Cardiac septum (tissue), 1 donor: ENCODE results near the gene NBPF14. TPM values are rescaled to one million over a fixed set of nuclear protein-coding genes. Genes with fewer than 3 reads are reported as not detected.
A peak's percentile ranks its signal among the peaks of the same experiment; 100 is the strongest.
"Not testable (repeated sequence)": the region's sequence is repeated elsewhere in the genome, so short reads cannot be mapped to it uniquely, and the experiment has no call there.

Experiments
- DNase-seq: peaks from one replicate; pipeline ENCODE4 v3.0.0-alpha.2; 2020; ENCODE audit warnings: low spot score
- intact Hi-C: fragments of 100-400 bp; cut with DNase I; formaldehyde crosslinking; loops from one replicate; pipeline ENCODE4 v1.14.0; 2022
- long read RNA-seq: library from polyadenylated mRNA; unstranded; transcript quantifications from one replicate; pipeline ENCODE4 v2.0.0, GENCODE V29; 2021
- total RNA-seq: library from RNA; stranded (reverse); fragmentation: NEBNext Ultra II Directional; extraction: Animal tissue kit (Norgen Biotek cat#: 25700); gene quantifications from one replicate; pipeline ENCODE4 v1.2.1, GENCODE V29; 2021
- donor health status: DM: no; HTN: no; CAD: no.

NBPF14 gene, protein sequence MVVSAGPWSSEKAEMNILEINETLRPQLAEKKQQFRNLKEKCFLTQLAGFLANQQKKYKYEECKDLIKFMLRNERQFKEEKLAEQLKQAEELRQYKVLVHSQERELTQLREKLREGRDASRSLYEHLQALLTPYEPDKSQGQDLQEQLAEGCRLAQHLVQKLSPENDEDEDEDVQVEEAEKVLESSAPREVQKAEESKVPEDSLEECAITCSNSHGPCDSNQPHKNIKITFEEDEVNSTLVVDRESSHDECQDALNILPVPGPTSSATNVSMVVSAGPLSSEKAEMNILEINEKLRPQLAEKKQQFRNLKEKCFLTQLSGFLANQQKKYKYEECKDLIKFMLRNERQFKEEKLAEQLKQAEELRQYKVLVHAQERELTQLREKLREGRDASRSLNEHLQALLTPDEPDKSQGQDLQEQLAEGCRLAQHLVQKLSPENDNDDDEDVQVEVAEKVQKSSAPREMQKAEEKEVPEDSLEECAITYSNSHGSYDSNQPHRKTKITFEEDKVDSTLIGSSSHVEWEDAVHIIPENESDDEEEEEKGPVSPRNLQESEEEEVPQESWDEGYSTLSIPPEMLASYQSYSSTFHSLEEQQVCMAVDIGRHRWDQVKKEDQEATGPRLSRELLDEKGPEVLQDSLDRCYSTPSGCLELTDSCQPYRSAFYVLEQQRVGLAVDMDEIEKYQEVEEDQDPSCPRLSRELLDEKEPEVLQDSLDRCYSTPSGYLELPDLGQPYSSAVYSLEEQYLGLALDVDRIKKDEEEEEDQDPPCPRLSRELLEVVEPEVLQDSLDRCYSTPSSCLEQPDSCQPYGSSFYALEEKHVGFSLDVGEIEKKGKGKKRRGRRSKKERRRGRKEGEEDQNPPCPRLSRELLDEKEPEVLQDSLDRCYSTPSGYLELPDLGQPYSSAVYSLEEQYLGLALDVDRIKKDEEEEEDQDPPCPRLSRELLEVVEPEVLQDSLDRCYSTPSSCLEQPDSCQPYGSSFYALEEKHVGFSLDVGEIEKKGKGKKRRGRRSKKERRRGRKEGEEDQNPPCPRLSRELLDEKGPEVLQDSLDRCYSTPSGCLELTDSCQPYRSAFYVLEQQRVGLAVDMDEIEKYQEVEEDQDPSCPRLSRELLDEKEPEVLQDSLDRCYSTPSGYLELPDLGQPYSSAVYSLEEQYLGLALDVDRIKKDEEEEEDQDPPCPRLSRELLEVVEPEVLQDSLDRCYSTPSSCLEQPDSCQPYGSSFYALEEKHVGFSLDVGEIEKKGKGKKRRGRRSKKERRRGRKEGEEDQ (N-terminal part only)
- 11.9 TPM for total RNA-seq
- long read RNA-seq, partial matches to known transcripts: 8 of 14 reads
- long read RNA-seq, other reads (novel, unspliced or antisense): 6 of 14 reads

DNA sequence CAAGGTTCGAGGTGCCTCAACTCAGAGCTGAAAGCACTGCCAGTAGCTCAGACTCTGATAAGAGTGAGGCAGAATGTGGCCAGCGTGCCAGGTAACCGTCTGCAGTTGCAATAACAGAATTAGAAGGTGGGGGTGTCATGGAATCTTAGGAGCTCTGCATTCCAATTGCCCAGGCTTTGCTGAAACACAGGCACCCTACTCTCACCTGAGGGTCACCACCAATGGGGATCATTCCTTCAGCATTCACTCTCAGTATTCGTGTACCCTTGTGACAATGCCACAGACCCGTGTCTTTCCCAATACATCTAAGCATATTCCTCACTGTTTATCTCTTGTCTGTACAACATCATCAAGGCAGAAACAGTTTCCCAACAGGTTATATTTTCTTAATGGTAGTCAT is at the start of gene NBPF14:
Gene NBPF14 (minus strand): TSS at position 101 of the 400 bp plus-strand sequence. CDS start 294 bp downstream, outside the sequence.
- intact Hi-C loops, DNase-seq: not testable (repeated sequence)

DNA sequence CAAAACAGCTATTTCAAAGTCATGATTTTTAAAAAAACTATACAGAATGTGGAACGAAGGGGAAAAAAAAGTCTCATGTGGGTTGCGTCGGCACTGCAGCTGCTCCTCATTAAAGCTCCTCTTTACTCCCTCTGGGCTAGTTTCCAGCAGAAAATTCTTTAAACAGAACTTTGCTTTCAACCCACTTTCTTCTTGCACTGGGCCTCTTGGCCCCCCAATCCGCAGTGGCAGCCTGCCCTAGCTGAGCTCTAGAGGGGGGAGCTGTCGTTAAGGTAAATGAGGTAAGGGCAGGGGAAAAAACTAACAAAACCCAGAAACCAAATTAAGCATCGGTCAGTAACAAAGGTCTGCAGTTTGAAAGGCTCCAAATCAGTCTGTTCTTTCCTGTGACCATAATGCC is 29.6 kb upstream of the NBPF14 start:
- intact Hi-C loops: not testable (repeated sequence)

DNA sequence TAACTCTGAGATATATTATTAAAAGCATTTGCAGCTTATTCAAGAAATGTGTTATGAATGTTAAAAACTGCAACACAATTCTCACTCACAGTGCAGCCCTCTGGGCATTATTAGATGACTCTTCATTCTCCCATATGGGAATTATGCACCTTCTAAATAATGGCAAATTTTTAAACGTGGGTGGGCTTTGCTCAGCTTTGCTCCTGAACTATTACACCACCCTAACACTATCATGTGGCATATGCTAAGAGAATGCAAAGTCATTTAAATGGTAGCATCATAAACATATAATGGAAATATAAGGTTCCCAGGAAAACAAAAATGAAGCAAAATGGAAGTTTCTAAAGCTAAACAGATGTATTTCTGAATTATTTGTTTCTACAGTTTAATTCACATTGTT is 22.4 kb upstream of the NBPF14 start:
- intact Hi-C loops, DNase-seq: not testable (repeated sequence)

More for the DNA sequence above, 29.6 kb upstream of the NBPF14 start:
- DNase-seq: not testable (repeated sequence)

DNA sequence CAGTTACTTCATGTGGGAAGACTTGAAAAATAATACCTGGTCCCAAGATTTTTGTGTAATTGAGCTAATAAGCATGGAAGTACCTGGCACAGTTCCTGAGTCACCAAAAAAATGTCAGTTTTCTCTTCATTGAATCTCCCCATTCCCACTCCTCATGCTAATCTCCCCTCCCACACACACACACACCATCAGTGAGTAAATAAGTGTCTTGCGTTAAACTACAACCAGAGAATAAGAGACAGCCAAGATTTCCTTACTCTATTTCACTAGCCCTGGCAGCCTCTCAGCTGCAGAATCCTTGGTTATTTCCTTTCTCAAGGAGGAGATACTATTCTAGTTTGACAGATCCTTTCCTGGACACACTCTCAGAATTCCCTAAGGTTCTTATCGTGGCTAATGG is 9.5 kb upstream of the NBPF14 start:
- DNase-seq: not testable (repeated sequence)

DNA sequence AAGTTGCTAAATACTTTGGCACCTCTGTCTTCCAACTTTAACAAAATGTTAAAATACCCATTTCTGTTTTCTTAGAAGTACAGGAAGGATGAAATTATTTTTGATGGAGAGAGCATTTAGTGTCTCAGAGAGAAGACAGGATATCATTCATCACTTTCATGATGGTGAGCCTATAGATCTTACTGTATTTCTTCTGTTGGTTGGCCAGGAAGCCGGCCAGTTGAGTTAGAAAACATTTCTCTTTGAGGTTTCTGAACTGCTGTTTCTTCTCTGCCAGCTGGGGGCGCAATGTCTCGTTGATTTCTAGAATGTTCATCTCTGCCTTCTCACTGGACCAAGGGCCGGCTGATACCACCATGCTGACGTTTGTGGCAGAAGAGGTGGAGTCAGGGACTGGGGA is 451 bp downstream of the NBPF14 start:
- DNase-seq, intact Hi-C loops: not testable (repeated sequence)

More for the DNA sequence above, 9.5 kb upstream of the NBPF14 start:
- intact Hi-C loops: not testable (repeated sequence)

DNA sequence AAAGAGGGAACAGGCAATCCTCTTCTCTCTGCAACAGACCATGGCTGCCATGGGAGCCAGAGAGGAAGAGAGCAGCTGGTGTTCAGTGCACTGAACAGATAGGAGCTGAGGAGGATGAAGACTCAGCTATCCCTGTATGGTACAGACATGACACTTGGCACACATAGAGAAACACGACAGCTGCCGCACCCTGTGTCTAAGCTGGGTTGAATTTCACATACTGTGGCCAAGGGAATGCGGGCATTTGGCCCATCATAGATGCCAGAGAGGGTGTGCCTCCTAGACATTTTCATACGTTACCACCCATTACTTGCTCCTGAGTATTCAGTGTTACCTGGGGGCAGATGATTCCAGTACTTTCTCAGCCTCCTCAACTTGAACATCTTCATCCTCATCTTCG is 4.7 kb downstream of the NBPF14 start:
- intact Hi-C loops, DNase-seq: not testable (repeated sequence)

DNA sequence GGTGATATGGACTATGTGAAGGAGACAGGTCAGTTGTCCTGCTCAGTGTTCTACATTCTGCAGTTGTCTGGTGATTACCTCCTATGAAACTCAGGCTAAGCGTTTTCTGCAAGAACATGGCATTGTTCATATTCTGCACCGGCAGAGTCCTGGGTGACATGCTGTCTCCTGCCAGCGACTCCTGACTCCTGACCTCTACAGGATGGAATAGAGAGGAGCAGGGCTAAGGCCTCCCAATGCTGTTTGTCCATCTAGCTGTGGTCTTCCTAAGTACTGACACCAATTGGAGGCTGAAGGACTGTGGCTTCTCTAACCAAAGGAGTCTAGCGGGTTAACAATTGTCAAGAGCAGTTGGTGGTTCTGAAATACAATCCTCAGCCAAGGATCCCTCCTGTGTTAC is 63.7 kb downstream of the NBPF14 start:
- DNase-seq, intact Hi-C loops: not testable (repeated sequence)

DNA sequence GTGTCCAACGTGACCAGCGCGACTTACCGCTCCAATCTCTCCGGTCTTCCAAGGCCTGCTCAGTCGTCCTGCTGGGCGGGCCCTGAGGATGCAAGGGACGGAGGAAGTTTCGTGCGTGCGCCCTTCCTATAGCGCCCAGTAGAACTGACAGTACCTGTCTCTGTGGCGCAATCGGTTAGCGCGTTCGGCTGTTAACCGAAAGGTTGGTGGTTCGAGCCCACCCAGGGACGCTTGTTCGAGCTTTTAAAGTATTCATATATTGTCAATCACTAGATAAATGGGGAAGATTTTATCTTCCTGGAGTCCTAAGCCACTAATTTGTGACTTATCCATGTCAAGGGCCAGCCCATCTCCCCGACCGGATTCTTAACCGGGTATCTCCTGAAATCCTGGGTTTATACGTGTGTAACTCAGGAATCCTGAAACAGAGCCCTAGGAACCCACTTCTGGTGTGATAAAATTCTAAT is 66.7 kb downstream of the NBPF14 start:
- intact Hi-C loops, DNase-seq: not testable (repeated sequence)

DNA sequence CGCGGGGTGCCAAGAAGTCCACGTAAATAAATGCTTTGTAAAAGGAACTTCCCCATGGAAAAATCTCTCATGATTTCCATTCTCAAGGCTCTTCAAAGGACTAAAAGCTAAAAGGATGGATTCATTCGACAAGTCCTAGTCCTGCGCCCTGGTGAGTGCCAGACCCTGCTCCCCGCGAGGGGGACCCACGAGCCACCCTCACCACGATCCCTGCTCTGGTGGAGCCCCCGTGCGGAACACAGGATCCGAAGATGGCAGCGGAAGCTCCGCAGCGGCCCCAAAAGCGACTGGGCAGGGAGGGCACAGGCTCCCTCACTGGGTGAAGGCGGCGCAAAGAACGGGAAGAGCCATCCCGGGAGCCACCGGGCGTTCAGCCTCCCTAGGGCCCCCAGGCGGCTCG is 67.2 kb downstream of the NBPF14 start:
- DNase-seq, intact Hi-C loops: not testable (repeated sequence)

DNA sequence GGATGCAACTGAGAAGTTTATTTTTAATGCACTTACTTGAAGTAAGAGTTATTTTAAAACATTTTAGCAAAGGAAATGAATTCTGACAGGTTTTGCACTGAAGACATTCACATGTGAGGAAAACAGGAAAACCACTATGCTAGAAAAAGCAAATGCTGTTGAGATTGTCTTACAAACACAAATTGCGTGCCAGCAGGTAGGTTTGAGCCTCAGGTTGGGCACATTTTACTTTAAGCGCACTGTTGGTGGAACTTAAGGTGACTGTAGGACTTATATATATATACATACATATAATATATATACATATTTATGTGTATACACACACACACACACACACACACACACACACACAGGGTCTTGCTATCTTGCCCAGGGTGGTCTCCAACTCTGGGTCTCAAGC is 69.2 kb downstream of the NBPF14 start:
- intact Hi-C loops, DNase-seq: not testable (repeated sequence)

DNA sequence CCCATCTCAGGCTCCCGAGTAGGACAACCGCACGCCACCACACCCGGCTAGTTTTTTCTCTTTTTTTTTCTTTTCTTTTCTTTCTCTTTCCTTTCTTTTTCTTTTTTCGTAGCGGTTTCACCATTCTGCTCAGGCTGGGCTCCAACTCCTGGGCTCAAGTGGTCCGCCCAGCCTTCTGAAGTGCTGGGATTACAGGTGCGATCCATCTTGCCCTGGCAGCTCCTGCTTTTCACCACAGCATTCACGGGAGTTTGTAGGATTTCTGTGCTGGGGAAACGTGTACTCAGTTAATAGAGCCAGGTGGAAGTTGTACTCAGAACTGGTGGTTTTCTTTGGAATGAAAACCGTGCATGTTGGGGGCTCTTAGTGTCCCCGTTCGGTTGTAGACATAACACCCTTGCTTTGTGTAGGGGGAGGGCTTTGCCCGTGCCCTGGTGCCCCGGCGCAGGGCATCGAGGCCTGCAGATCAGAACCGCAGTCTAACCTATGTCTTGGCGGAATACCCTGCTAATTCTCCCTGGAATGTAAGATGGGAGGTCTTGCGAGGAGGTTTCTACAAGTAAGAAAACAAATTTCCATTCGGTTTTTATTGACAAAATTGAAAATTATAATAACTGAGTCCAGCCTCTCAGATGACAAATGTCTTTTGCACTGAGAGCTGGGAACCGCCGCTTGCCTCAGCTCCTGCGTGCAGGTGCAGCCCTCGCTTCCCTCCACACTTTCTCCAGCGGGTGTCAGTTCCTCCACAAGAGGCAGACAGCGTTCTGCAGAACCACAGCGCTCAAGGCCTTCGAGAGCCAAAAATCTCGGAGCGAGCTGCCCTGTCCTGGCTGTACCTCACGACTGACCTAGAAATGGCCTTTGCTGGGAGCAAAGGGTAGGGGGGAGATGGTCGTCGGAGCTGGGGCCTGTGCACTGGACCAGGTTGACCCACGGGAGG is 72.3 kb downstream of the NBPF14 start:
- DNase-seq, intact Hi-C loops: not testable (repeated sequence)

DNA sequence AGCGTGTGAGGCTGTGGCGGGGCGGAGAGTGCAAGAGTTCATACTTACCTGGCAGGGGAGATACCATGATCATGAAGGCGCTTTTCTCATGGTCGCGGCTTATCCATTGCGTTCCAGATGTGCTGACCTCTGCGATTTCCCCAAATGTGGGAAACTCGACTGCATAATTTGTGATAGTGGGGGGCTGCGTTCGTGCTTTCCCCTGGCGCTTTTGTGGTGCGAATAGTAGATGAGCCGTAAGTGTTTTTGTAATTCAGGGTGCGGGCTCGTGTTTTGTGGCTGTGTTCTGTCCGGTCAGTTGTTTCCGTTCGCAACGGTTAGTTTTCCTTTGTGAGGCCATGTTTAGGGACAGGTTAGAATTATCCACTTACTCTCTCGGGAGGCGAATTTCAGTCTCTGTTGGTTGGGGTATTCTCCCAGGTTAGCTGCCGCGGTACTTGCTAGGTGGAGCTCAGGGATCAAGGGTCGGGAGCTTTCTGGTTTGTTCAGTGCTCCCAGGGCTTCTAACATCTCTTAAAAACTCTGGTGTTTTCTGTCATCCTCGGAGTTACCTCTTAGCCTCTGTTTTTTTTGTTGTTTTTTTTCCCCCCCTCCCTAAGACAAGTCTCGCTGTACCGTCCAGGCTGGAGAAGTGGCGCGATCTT is 73.1 kb downstream of the NBPF14 start:
- intact Hi-C loops: not testable (repeated sequence)
- peak; percentile 85 for DNase-seq

DNA sequence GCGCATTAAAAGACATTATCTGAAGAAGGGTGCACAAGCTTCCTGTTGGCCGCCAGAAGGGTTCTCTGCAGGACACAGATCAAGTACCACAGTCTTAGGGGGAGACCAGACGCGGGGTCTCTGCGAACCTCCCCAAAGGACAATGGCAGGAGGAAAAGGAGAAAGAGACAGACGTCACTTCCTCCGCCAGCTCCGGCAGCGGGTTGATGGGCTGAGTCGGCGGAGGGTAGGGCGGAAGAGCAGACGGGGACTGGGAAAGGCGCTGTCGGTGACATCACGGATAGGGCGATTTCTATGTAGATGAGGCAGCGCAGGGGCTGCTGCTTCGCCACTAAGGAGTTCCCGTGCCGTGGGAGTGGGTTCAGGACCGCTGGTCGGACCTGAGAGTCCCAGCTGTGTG is 73.7 kb downstream of the NBPF14 start:
- intact Hi-C loops: not testable (repeated sequence)
- peak; percentile 91 for DNase-seq

DNA sequence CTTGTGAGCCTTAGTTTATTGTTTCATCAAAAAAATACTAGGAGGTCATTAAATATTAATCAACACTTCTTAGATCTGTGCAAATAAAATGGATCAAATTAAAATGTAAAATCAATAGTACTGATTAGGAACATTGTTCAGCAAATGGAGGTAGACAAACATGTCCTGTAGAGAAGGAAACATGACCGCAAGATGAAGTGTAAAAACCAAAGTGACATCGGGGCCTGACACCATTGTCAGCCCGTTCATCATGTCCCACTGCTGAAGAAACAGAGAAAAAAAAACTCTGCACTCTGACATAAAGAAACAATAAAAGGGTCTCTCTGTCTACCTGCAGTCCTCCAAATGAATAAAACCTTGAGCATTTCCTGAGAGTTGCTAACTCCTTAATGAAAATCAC is 81.5 kb downstream of the NBPF14 start:
- DNase-seq, intact Hi-C loops: not testable (repeated sequence)

DNA sequence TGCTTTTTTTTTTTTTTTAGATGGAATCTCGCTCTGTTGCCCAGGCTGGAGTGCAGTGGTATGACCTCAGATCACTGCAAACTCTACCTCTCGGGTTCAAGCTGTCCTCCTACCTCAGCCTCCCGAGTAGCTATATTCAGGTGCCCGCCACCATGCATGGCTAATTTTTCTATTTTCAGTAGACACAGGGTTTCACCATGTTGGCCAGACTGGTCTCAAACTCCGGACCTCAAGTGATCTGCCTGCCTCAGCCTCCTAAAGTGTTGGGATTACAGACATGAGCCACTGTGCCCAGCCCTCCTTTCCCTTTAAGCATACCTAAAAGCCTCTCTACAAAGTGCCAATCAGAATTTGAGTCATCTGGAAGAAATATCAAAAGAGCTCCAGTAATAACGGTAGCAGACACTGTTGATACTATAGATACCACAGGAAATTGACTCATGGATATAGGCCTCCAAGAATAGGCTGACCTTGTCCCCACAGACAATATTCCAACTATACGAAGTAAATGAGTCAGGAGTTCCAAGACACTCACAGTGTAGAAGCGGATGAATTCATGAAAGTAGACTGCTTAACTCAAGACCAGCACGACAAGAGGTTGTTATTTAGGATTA is 83.1 kb downstream of the NBPF14 start:
- DNase-seq, intact Hi-C loops: not testable (repeated sequence)

DNA sequence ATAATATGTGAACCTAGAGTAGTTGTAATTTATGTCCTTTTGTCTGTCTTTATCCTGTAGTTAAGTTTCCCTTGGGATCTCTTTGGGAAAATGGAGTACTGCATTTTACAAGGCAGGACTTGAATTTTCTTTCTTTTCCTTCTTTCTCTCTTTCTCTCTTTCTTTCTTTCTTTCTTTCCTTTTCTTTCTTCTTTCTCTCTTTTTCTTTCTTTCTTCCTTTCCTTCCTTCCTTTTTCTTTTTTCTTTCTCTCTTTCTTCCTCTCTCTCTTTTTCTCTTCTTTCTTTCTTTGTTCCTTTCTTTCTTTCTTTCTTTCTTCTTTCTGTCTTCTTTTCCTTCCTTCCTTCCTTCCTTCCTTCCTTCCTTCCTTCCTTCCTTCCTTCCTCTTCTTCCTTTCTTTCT is 101.9 kb downstream of the NBPF14 start:
- intact Hi-C loops, DNase-seq: not testable (repeated sequence)

DNA sequence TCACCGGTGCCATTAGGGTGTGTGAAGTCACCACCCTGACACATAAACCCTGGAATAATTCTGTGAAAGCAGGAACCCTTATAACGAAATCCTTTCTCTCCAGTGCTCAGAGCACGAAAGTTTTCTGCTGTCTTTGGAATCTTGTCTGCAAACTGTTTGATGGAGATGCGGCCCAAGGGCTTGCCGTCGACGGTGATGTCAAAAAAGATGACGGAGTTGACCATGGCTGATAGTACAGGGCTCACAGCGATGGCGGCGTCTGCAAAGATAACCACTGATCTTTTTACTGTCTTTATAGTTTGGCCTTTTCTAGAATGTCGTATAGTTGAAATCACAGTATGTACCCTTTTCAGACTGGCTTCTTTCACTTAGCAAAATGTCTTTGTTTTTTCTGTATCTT is 112.8 kb downstream of the NBPF14 start, which contains the start of gene PPIAL4G:
Gene PPIAL4G (minus strand): TSS at position 274 of the 400 bp plus-strand sequence. CDS start 50 bp downstream, at position 224.
- DNase-seq, intact Hi-C loops: not testable (repeated sequence)
